VCaP (cell line): Measurements from ENCODE around the gene CXXC5.

Experiments used
- H3K27ac ChIP-seq: fragments of 450-650 bp; 2 replicates; pipeline ENCODE4 v1.5.1; 2017
- CTCF ChIP-seq: fragments of 450-650 bp; conservative IDR thresholded peaks from 2 replicates; pipeline ENCODE4 v1.5.1; 2017; ENCODE audit warnings: mild to moderate bottlenecking, moderate library complexity

Gene CXXC5

GRCh38 chr5:139671096-139671841, 23.1 kb downstream of the CXXC5 start:
- H3K27ac ChIP-seq = no peak overlapping the region
- TF ChIP-seq CTCF = no peak

- H3K27ac ChIP-seq = no peak overlapping the region
- no peak for TF ChIP-seq CTCF
Measured at GRCh38 chr5:139675213-139675612, 27.1 kb downstream of the CXXC5 start.

DNA sequence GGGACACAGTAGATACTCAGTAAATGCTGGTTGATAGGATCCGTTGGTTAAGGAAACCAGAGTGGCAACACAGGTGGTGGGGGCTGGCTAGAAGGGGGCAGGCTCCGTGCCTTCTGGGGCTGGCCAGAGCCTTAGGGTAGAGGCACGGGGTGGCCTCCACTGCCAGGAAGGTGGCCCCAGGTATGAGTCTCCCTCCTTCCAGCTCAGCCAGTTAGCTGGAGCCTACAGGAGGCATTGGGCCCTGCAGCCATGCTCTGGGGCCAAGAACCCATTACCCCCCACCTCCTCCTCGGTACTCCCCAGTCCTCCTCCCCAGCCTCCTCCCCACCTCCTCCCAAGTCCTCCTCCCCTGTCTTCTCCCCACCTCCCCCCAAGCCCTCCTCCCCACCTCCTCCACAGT, 27.7 kb downstream of the CXXC5 start:
- TF ChIP-seq CTCF = no peak

DNA sequence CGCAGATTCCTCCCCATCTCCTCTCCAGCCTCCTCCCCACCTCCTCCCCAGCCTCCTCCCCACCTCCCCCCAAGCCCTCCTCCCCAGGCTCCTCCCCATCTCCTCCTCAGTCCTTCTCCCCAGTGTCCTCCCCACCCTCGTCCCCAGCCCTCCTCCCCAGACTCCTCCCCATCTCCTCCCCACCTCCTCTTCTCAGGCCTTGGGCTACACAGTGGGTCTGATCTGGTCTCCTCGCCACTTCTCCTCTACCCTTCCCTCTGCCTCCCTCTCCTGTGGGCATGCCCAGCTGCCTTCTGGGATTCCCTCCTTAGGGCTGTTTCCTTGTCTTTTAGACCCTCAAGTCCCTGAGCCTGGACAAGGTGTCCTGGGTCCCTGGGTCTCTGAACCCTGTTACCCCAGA, 28.3 kb downstream of the CXXC5 start:
- TF ChIP-seq CTCF = no peak
- H3K27ac ChIP-seq = no peak overlapping the region

More for the DNA sequence above, 27.7 kb downstream of the CXXC5 start:
- no peak overlapping the region for H3K27ac ChIP-seq

GRCh38 chr5:139676951-139677735, 29.0 kb downstream of the CXXC5 start:
- no peak overlapping the region for H3K27ac ChIP-seq
- no peak for TF ChIP-seq CTCF

DNA sequence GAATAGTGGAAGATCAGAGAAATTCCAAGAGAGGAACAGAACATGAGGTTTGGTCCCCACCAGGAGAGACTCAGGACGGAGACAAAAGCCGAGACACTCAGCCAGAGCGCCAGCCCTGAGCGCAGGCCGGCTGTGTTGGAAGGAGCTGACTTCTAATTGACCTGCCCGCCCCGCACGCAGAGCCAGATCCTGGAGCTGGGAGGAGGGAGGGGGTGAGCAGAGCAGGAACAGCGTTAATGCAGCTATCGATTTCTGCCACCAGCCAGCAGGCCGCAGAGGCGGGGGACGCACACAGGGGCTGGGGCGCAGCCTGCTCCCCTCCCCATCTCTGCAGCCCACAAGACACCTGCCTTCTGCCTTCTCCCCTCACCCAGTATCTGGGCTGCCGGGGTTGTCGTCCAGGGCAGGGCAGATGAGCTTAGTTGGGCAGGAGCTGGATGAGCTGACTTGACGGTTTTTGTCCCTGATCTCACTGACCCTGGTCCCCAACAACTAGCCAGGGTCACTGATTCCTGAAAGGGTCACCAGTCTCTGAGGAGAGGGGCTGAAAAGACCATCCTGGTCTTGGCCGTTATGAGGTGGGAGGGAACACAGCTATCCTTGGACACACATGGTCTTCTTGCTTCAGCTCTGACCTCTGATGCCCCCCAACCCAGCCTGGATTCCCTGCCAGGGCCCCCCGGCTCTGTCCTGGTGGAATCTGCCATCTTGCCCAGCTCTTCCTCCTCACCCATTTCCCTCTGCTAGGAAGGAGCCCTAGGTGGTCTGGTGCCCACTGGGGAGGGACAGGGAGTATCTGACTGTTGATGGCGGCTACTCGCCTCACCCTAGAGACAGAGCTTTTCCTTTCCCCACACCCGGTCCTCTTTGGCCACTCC, 29.8 kb downstream of the CXXC5 start:
- no peak overlapping the region for H3K27ac ChIP-seq
- no peak for TF ChIP-seq CTCF
